Activated CD4-positive, alpha-beta T cell treated with anti-CD3 and anti-CD28 coated beads for 36 hours (primary cell): ENCODE data around the gene RUSC2. TPM values are rescaled to one million over a fixed set of nuclear protein-coding genes. Genes with fewer than 3 reads are reported as not detected.
A peak's percentile ranks its signal among the peaks of the same experiment; 100 is the strongest.
"Not testable (repeated sequence)": the region's sequence is repeated elsewhere in the genome, so short reads cannot be mapped to it uniquely, and the experiment has no call there.

Experiments used
- ATAC-seq: fragments of 200-7000 bp; cut with Tn5 transposase; one replicate; pipeline ENCODE4 v1.10.0; 2021; ENCODE audit warnings: mild to moderate bottlenecking, moderate library complexity
- CTCF ChIA-PET: fragments of 350-600 bp; sonication (Branson Sonifier 250); formaldehyde crosslinking; loops from one replicate; lab custom pipeline; 2021; ENCODE audit warnings: antibody characterized with exemption; lab: Charles Lee
- POLR2A ChIA-PET: fragments of 350-600 bp; sonication (Branson Sonifier 250); formaldehyde crosslinking; loops from one replicate; lab custom pipeline; 2021; ENCODE audit warnings: antibody characterized with exemption, inconsistent platforms; lab: Charles Lee
- DNase-seq: peaks from one replicate; pipeline ENCODE4 v3.0.0-alpha.2; 2020
- H3K27ac Mint-ChIP-seq: one replicate; pipeline ENCODE4 v1.8.0; 2021; ENCODE audit warnings: mixed read lengths
- H3K27me3 Mint-ChIP-seq: one replicate; pipeline ENCODE4 v1.8.0; 2021; ENCODE audit warnings: mixed read lengths
- H3K36me3 Mint-ChIP-seq: one replicate; pipeline ENCODE4 v1.8.0; 2021; ENCODE audit warnings: low read depth, mixed read lengths
- H3K4me1 Mint-ChIP-seq: one replicate; pipeline ENCODE4 v1.8.0; 2021; ENCODE audit warnings: mixed read lengths
- H3K4me3 Mint-ChIP-seq: one replicate; pipeline ENCODE4 v1.8.0; 2021; ENCODE audit warnings: mild to moderate bottlenecking, moderate library complexity, mixed read lengths
- H3K9me3 Mint-ChIP-seq: one replicate; pipeline ENCODE4 v1.8.0; 2021; ENCODE audit warnings: low read depth, mixed read lengths
- intact Hi-C, 2 experiments: fragments of 100-400 bp; cut with DNase I in 1 of 2; cut with micrococcal nuclease in 1 of 2; formaldehyde crosslinking; loops; one replicate each; pipeline versions ENCODE4 v1.14.2 to v1.15.1; 2022 to 2024; cut with DNase I, micrococcal nuclease
- total RNA-seq, 2 experiments: library from RNA; stranded (reverse); gene quantifications; one replicate each; pipeline ENCODE4 v1.2.3, GENCODE V29; 2021

Gene RUSC2
- total RNA-seq, 2 experiments from 2014 or later: 5.7 to 6.5 TPM

- ATAC-seq: no peak
- CTCF ChIA-PET: interaction anchor here (0.7 to 2.9 kb wide), 12 partner anchors 8 to 719 kb away, joined by 3 to 22 read pairs (median 3); no protein-coding TSS in a partner anchor
- POLR2A ChIA-PET: no interaction called here
Measured at GRCh38 chr9:35478871-35479270, 11.0 kb upstream of the RUSC2 start.

GRCh38 chr9:35481347-35481975, 8.4 kb upstream of the RUSC2 start:
- H3K36me3 Mint-ChIP-seq: no peaks in the 10 kb centered on the region
- no peaks in the 10 kb centered on the region for H3K9me3 Mint-ChIP-seq
- POLR2A ChIA-PET: no interaction called here
- no peaks in the 10 kb centered on the region for H3K4me1 Mint-ChIP-seq
- intact Hi-C loops: loop anchor here (1.0 to 10.0 kb wide), 2 partner anchors 73 to 253 kb away; partner anchors contain the start of genes CREB3 (in 1 of the 2) and TLN1 (in 1 of the 2)
- CTCF ChIA-PET: interaction anchor here (0.5 to 1.3 kb wide), 3 partner anchors 73 to 175 kb away, joined by 3 to 4 read pairs (median 4); no protein-coding TSS in a partner anchor
- peak; percentile 46 for DNase-seq
- no peak overlapping the region for H3K27ac Mint-ChIP-seq
- peak; percentile 78 for ATAC-seq
- H3K27me3 Mint-ChIP-seq: peaks cover 3% of the 10 kb centered on the region
- H3K4me3 Mint-ChIP-seq: no peak overlapping the region

More at GRCh38 chr9:35478871-35479270, 11.0 kb upstream of the RUSC2 start:
- H3K27ac Mint-ChIP-seq: no peak overlapping the region
- H3K27me3 Mint-ChIP-seq: peaks cover 12% of the 10 kb centered on the region
- H3K9me3 Mint-ChIP-seq: no peaks in the 10 kb centered on the region
- no peak overlapping the region for H3K4me3 Mint-ChIP-seq
- H3K36me3 Mint-ChIP-seq: no peaks in the 10 kb centered on the region
- no peak for DNase-seq
- intact Hi-C loops: no loop called here
- no peaks in the 10 kb centered on the region for H3K4me1 Mint-ChIP-seq

GRCh38 chr9:35482071-35482470, 7.8 kb upstream of the RUSC2 start:
- Mint-ChIP-seq H3K36me3 (no peaks in the 10 kb centered on the region), H3K27me3 (peaks cover 2% of the 10 kb centered on the region), H3K9me3 (no peaks in the 10 kb centered on the region), H3K4me1 (no peaks in the 10 kb centered on the region), H3K27ac (no peak overlapping the region), H3K4me3 (no peak overlapping the region)
- ATAC-seq (no peak), DNase-seq (no peak)
- POLR2A ChIA-PET: no interaction called here
- intact Hi-C loops: loop anchor here in 1 of 2 experiments (10.0 kb wide), 1 partner anchor 253 kb away; the partner anchor contains the start of genes CREB3 and TLN1
- CTCF ChIA-PET: no interaction called here

GRCh38 chr9:35484406-35484805, 5.5 kb upstream of the RUSC2 start:
- H3K36me3 Mint-ChIP-seq: no peaks in the 10 kb centered on the region
- no peak for DNase-seq
- H3K27me3 Mint-ChIP-seq: peaks cover 7% of the 10 kb centered on the region
- no peak overlapping the region for H3K27ac Mint-ChIP-seq
- peaks cover 4% of the 10 kb centered on the region for H3K9me3 Mint-ChIP-seq
- H3K4me1 Mint-ChIP-seq: peaks cover 6% of the 10 kb centered on the region
- ChIA-PET POLR2A (no interaction called here), CTCF (interaction anchor here (0.8 to 1.9 kb wide), 2 partner anchors 69 to 205 kb away, joined by 3 to 11 read pairs; no protein-coding TSS in a partner anchor)
- H3K4me3 Mint-ChIP-seq: no peak overlapping the region
- ATAC-seq: no peak
- intact Hi-C loops: loop anchor here in 1 of 2 experiments (10.0 kb wide), 1 partner anchor 250 kb away; the partner anchor contains the start of genes CREB3 and TLN1

- DNase-seq: no peak
- H3K9me3 Mint-ChIP-seq: peaks cover 4% of the 10 kb centered on the region
- POLR2A ChIA-PET: no interaction called here
- CTCF ChIA-PET: interaction anchor here (0.6 to 2.3 kb wide), 5 partner anchors 9 to 726 kb away, joined by 3 to 6 read pairs (median 4); no protein-coding TSS in a partner anchor
- peaks cover 25% of the 10 kb centered on the region for H3K4me1 Mint-ChIP-seq
- peaks cover 9% of the 10 kb centered on the region for H3K27me3 Mint-ChIP-seq
- intact Hi-C loops: loop anchor here in 1 of 2 experiments (10.0 kb wide), 1 partner anchor 248 kb away; the partner anchor contains the start of genes CREB3 and TLN1
- no peak overlapping the region for H3K27ac Mint-ChIP-seq
- H3K36me3 Mint-ChIP-seq: no peaks in the 10 kb centered on the region
- ATAC-seq: no peak
- H3K4me3 Mint-ChIP-seq: no peak overlapping the region
Measured at GRCh38 chr9:35487081-35487480, 2.8 kb upstream of the RUSC2 start.

- no peak overlapping the region for H3K27ac Mint-ChIP-seq
- H3K4me1 Mint-ChIP-seq: peaks cover 31% of the 10 kb centered on the region
- ChIA-PET CTCF (no interaction called here), POLR2A (no interaction called here)
- peaks cover 4% of the 10 kb centered on the region for H3K9me3 Mint-ChIP-seq
- ATAC-seq (no peak), DNase-seq (no peak)
- peaks cover 9% of the 10 kb centered on the region for H3K27me3 Mint-ChIP-seq
- intact Hi-C loops: loop anchor here (2.0 to 10.0 kb wide), 2 partner anchors 67 to 247 kb away; partner anchors contain the start of genes CREB3 (in 1 of the 2) and TLN1 (in 1 of the 2)
- H3K36me3 Mint-ChIP-seq: no peaks in the 10 kb centered on the region
- H3K4me3 Mint-ChIP-seq: no peak overlapping the region
Measured at GRCh38 chr9:35488021-35488420, 1.9 kb upstream of the RUSC2 start.

GRCh38 chr9:35488566-35489312, 1.2 kb upstream of the RUSC2 start:
- Mint-ChIP-seq H3K9me3 (peaks cover 4% of the 10 kb centered on the region), H3K4me3 (peak overlapping the region; percentile 76), H3K36me3 (no peaks in the 10 kb centered on the region), H3K27ac (peak overlapping the region; percentile 79), H3K27me3 (peaks cover 9% of the 10 kb centered on the region), H3K4me1 (peaks cover 31% of the 10 kb centered on the region)
- POLR2A ChIA-PET: no interaction called here
- intact Hi-C loops: loop anchor here (1.0 to 10.0 kb wide), 4 partner anchors 66 to 372 kb away; partner anchors contain the start of genes CREB3 (in 1 of the 2) and TLN1 (in 1 of the 2)
- no peak for ATAC-seq
- CTCF ChIA-PET: interaction anchor here (0.6 to 1.2 kb wide), 3 partner anchors 12 to 159 kb away, joined by 3 to 6 read pairs (median 4); no protein-coding TSS in a partner anchor
- DNase-seq: no peak

GRCh38 chr9:35490155-35490909, 421 bp downstream of the RUSC2 start:
- POLR2A ChIA-PET: interaction anchor here (0.7 kb wide), 1 partner anchor 123 kb away, joined by 3 read pairs; no protein-coding TSS in a partner anchor
- intact Hi-C loops: loop anchor here (5.0 to 10.0 kb wide), 2 partner anchors 56 to 82 kb away; no protein-coding TSS in a partner anchor
- H3K4me3 Mint-ChIP-seq: peak overlapping the region; percentile 76
- ATAC-seq (no peak), DNase-seq (peak; percentile 24)
- peaks cover 33% of the 10 kb centered on the region for H3K4me1 Mint-ChIP-seq
- CTCF ChIA-PET: interaction anchor here (0.6 to 1.2 kb wide), 3 partner anchors 63 to 222 kb away, joined by 3 to 6 read pairs (median 3); no protein-coding TSS in a partner anchor
- H3K27me3 Mint-ChIP-seq: peaks cover 9% of the 10 kb centered on the region
- no peaks in the 10 kb centered on the region for H3K36me3 Mint-ChIP-seq
- H3K27ac Mint-ChIP-seq: peak overlapping the region; percentile 48
- H3K9me3 Mint-ChIP-seq: peaks cover 4% of the 10 kb centered on the region

- peaks cover 9% of the 10 kb centered on the region for H3K27me3 Mint-ChIP-seq
- peak overlapping the region; percentile 76 for H3K4me3 Mint-ChIP-seq
- DNase-seq: no peak
- ChIA-PET POLR2A (no interaction called here), CTCF (interaction anchor here (0.6 kb wide), 2 partner anchors 282 to 1382 kb away, joined by 3 read pairs; no protein-coding TSS in a partner anchor)
- H3K4me1 Mint-ChIP-seq: peaks cover 40% of the 10 kb centered on the region
- intact Hi-C loops: loop anchor here (5.0 to 10.0 kb wide), 2 partner anchors 56 to 81 kb away; no protein-coding TSS in a partner anchor
- ATAC-seq: no peak
- no peaks in the 10 kb centered on the region for H3K36me3 Mint-ChIP-seq
- peak overlapping the region; percentile 48 for H3K27ac Mint-ChIP-seq
- peaks cover 4% of the 10 kb centered on the region for H3K9me3 Mint-ChIP-seq
Measured at GRCh38 chr9:35490910-35491465, 1.1 kb downstream of the RUSC2 start.

GRCh38 chr9:35493119-35493518, 3.2 kb downstream of the RUSC2 start:
- intact Hi-C loops: loop anchor here (5.0 to 10.0 kb wide), 2 partner anchors 58 to 79 kb away; no protein-coding TSS in a partner anchor
- not testable (repeated sequence) for H3K27me3 Mint-ChIP-seq, H3K27ac Mint-ChIP-seq, ATAC-seq, H3K36me3 Mint-ChIP-seq, H3K9me3 Mint-ChIP-seq, DNase-seq, H3K4me3 Mint-ChIP-seq
- ChIA-PET CTCF (interaction anchor here (0.6 kb wide), 1 partner anchor 19 kb away, joined by 4 read pairs; no protein-coding TSS in a partner anchor), POLR2A (interaction anchor here (0.6 kb wide), 1 partner anchor 95 kb away, joined by 4 read pairs; no protein-coding TSS in a partner anchor)
- H3K4me1 Mint-ChIP-seq: peaks cover 44% of the 10 kb centered on the region
